Esophagus squamous epithelium (tissue), 5 donors: ENCODE measurements around the gene SP100. TPM values are rescaled to one million over a fixed set of nuclear protein-coding genes. Genes with fewer than 3 reads are reported as not detected.

ENCODE experiments used
- DNase-seq: peaks from one replicate; lab custom pipeline; 2025; lab: John Stamatoyannopoulos, UW
- H3K27ac ChIP-seq, 4 donors: fragments of 200-600 bp; sonication (generic); one replicate each; pipeline ENCODE4 v1.5.1; 2016 to 2019; ENCODE audit warnings: mild to moderate bottlenecking in 1 of 4
- H3K27me3 ChIP-seq, 4 donors: fragments of 200-600 bp; sonication (generic); 1 replicate in 3 of 4; 2 replicates in 1 of 4; pipeline versions ENCODE4 v1.5.1 to v1.6.0; 2017 to 2021; ENCODE audit warnings: antibody characterized with exemption in 1 of 4
- H3K36me3 ChIP-seq, 3 donors: fragments of 200-600 bp; sonication (generic); one replicate each; pipeline ENCODE4 v1.5.1; 2016 to 2019
- H3K4me1 ChIP-seq, 3 donors: fragments of 200-600 bp; sonication (generic); one replicate each; pipeline ENCODE4 v1.5.1; 2017 to 2019
- H3K4me3 ChIP-seq, 4 donors: fragments of 200-600 bp; sonication (generic); 1 replicate in 3 of 4; 2 replicates in 1 of 4; pipeline ENCODE4 v1.5.1; 2016 to 2019; ENCODE audit warnings: mild to moderate bottlenecking in 2 of 4, moderate library complexity in 1 of 4
- H3K9me3 ChIP-seq, 3 donors: fragments of 200-600 bp; sonication (generic); one replicate each; pipeline ENCODE4 v1.5.1; 2016 to 2019
- CTCF ChIP-seq, 6 experiments: fragments of 450-650 bp in 4 of 6; fragments of 200-600 bp in 2 of 6; sonication (generic) in 2 of 6; IDR thresholded peaks; one replicate each; pipeline ENCODE4 v1.5.1; 2016 to 2019; ENCODE audit warnings: antibody characterized with exemption in 6 of 6, mild to moderate bottlenecking in 4 of 6, moderate library complexity in 4 of 6
- POLR2A ChIP-seq, 4 donors: fragments of 450-650 bp; IDR thresholded peaks; one replicate each; pipeline ENCODE4 v1.6.1; 2017; ENCODE audit warnings: antibody characterized with exemption in 4 of 4, mild to moderate bottlenecking in 4 of 4, moderate library complexity in 3 of 4
- WGBS, 2 donors: methylation state at CpG; one replicate each; pipeline ENCODE4 v1.1.5; 2018; 5-methylcytosine and 5-hydroxymethylcytosine counted together
- intact Hi-C: fragments of 100-400 bp; cut with DNase I; formaldehyde crosslinking; loops from one replicate; pipeline ENCODE4 v1.15.0; 2022
- total RNA-seq, 4 donors: library from RNA; depleted of rRNA; stranded (reverse); fragments of >200 nt; gene quantifications; one replicate each; pipeline ENCODE4 v1.1.0, GENCODE V29; 2016
- donor health status: DM: yes; HTN: yes; CAD: no.

Gene SP100
- total RNA-seq, 4 donors from 2014 or later = 17.8 to 69.0 (median 45.5) TPM

DNA sequence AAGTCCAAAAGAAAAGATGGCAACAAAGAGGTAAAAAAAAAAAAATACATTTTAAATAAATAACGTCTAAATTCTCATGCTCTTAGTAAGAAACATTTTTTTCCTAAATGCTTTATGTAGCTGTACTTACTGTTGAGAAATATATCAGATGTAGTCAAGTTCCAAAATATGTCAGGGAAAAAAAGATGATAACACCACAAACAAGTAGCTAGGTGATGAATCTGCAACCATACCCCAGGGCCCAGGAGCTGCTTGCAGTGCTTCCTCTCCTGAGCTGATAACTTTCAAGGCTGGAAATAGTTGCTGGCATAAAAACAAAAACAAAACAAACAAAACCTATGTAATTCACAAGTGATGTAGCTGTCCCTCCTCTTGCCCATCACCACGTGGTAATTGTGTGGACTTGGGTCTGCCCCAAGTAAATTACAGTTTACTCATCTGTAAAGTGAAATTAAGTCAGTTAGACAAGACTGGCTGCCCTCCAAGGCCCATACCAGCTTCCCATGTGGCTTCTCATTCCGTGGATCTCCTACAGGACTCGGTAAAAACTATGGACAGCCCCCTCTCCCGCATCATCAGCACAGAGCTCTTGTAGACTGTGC lies 82.6 kb downstream of the SP100 start:
- H3K27ac ChIP-seq = no peak overlapping the region
- 57 to 59% methylated on average over 5 of the region's 5 CpGs for WGBS, 2 donors

DNA sequence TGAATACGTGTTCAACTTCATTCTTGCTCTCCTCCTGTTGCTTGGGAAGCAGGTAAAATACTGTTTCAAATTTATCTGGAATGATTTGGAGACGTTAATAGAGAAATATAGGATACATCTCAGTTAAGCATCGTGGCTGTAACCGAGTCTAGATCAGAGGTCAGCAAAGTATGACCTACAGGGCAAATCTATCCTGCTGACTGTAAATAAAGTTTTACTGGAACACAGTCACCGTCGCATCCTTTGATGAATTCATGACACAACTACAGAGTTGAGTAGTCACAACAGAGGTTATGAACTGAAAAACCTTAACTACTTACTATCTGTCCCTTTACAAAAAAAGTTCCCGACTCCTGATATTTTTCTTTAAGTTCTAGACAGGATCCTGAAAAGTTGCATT lies 86.6 kb downstream of the SP100 start:
- Histone ChIP-seq H3K36me3 (peaks cover 0 to 96% (median 8%) of the 10 kb centered on the region in 3 donors), H3K4me3 (no peak overlapping the region), H3K4me1 (no peaks in the 10 kb centered on the region), H3K9me3 (no peaks in the 10 kb centered on the region), H3K27me3 (no peaks in the 10 kb centered on the region), H3K27ac (no peak overlapping the region)
- 93 to 95% methylated on average over 7 of the region's 7 CpGs for WGBS, 2 donors
- intact Hi-C loops = no loop called here
- DNase-seq = no peak
- no peak for TF ChIP-seq POLR2A (IDR thresholded peaks at IDR 0.05)
- TF ChIP-seq CTCF (IDR thresholded peaks at IDR 0.05) = no peak

More for the DNA sequence above, 82.6 kb downstream of the SP100 start:
- TF ChIP-seq CTCF (IDR thresholded peaks at IDR 0.05) (no peak), POLR2A (IDR thresholded peaks at IDR 0.05) (no peak)
- H3K4me1 ChIP-seq = no peaks in the 10 kb centered on the region
- H3K4me3 ChIP-seq = no peak overlapping the region
- peaks cover 4 to 92% (median 6%) of the 10 kb centered on the region in 3 donors for H3K36me3 ChIP-seq
- DNase-seq = no peak
- intact Hi-C loops = no loop called here
- H3K27me3 ChIP-seq = no peaks in the 10 kb centered on the region
- H3K9me3 ChIP-seq = no peaks in the 10 kb centered on the region

DNA sequence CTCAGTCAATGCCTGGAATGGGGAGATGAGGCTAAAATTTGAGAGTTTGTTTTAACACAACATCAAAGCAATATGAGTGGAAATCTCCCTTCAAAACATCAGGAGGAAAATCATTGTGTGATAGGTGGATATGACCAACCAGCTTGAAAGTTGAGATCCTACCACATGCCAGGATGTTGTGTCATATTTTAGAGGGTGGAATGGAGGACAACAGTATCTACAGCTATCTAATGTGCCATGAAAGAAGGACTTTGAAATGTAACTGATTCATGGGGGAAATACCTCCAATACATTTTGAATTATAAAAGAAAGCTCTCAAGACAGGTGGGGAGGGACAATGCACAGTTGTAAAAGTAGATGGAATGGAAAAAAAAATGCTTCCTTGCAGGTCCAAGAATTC lies 87.8 kb downstream of the SP100 start:
- Histone ChIP-seq H3K4me1 (no peaks in the 10 kb centered on the region), H3K4me3 (no peak overlapping the region), H3K27ac (no peak overlapping the region), H3K36me3 (peaks cover 0 to 96% (median 8%) of the 10 kb centered on the region in 3 donors), H3K27me3 (no peaks in the 10 kb centered on the region), H3K9me3 (no peaks in the 10 kb centered on the region)
- TF ChIP-seq CTCF (IDR thresholded peaks at IDR 0.05) (no peak), POLR2A (IDR thresholded peaks at IDR 0.05) (no peak)
- no peak for DNase-seq
- intact Hi-C loops = no loop called here

DNA sequence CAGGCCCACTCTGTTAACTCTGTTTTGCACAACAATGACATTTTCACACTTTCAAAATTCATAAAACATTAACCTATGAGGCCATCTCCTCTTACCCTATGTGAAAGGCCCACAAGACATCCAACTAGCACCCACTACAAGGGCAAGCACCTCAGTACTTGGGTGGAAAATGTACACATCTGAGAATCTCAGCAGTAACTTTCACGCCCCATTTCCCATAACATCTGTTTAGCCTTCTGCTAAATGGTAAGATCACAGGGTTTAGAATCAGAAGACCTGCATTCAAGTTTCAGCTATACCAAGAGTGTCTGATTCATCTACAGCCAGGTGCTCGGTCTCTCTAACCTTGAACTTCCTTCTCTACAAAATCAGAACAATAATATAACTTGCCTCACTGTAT lies 89.2 kb downstream of the SP100 start:
- peaks cover 0 to 96% (median 4%) of the 10 kb centered on the region in 3 donors for H3K36me3 ChIP-seq
- intact Hi-C loops = no loop called here
- no peak for TF ChIP-seq POLR2A (IDR thresholded peaks at IDR 0.05)
- no peak for TF ChIP-seq CTCF (IDR thresholded peaks at IDR 0.05)
- no peak for DNase-seq
- no peaks in the 10 kb centered on the region for H3K27me3 ChIP-seq
- no peaks in the 10 kb centered on the region for H3K4me1 ChIP-seq
- 87 to 97% methylated on average over 2 of the region's 2 CpGs for WGBS, 2 donors
- no peaks in the 10 kb centered on the region for H3K9me3 ChIP-seq
- no peak overlapping the region for H3K4me3 ChIP-seq
- no peak overlapping the region for H3K27ac ChIP-seq

GRCh38 chr2:230512955-230513748 lies 97.2 kb downstream of the SP100 start:
- no peaks in the 10 kb centered on the region for H3K27me3 ChIP-seq
- peaks cover 0 to 49% (median 0%) of the 10 kb centered on the region in 3 donors for H3K36me3 ChIP-seq
- H3K4me1 ChIP-seq = no peaks in the 10 kb centered on the region
- no peak overlapping the region for H3K4me3 ChIP-seq
- DNase-seq = no peak
- 70 to 83% methylated on average over 3 to 4 of the region's 4 CpGs for WGBS, 2 donors
- no peaks in the 10 kb centered on the region for H3K9me3 ChIP-seq
- TF ChIP-seq POLR2A (IDR thresholded peaks at IDR 0.05) (no peak), CTCF (IDR thresholded peaks at IDR 0.05) (no peak)
- intact Hi-C loops = no loop called here
- no peak overlapping the region for H3K27ac ChIP-seq
